ENCODE measurements around the gene HEXD.

Gene HEXD

GRCh38 chr17:82435103-82435502 lies 17.0 kb downstream of the HEXD start:
- Histone ChIP-seq H3K9me3 (ENCODE audit: insufficient read depth, low read length, severe bottlenecking) (no peaks in the 10 kb centered on the region), H3K9ac (ENCODE audit: low read depth, low read length) (no peak overlapping the region), H3K36me3 (ENCODE audit: insufficient read depth, low read length) (peaks cover 33% of the 10 kb centered on the region), H3K27me3 (ENCODE audit: insufficient read depth, low read length, poor library complexity) (no peaks in the 10 kb centered on the region), H3K4me1 (ENCODE audit: insufficient read depth, low read length) (peaks cover 7% of the 10 kb centered on the region; the same call in 1 of the 2 replicates), H3K79me2 (ENCODE audit: insufficient read depth, low read length) (no peaks in the 10 kb centered on the region), H3K27ac (ENCODE audit: low read length) (no peak overlapping the region), H4K20me1 (ENCODE audit: insufficient read depth, low read length) (peaks cover 4% of the 10 kb centered on the region; the same call in 1 of the 2 replicates), H3K4me3 (ENCODE audit: low read depth in 1 of 2, low read length in 2 of 2) (no peak overlapping the region), H2AFZ (ENCODE audit: low read depth, low read length) (no peak overlapping the region), H3K4me2 (ENCODE audit: insufficient read depth, low read length) (no peak overlapping the region)
- DNase-seq = no peak
- no peak for TF ChIP-seq EZH2 (IDR thresholded peaks at IDR 0.05; ENCODE audit: borderline replicate concordance, low read depth, low read length, severe bottlenecking)
- TF ChIP-seq, protein P1, sequence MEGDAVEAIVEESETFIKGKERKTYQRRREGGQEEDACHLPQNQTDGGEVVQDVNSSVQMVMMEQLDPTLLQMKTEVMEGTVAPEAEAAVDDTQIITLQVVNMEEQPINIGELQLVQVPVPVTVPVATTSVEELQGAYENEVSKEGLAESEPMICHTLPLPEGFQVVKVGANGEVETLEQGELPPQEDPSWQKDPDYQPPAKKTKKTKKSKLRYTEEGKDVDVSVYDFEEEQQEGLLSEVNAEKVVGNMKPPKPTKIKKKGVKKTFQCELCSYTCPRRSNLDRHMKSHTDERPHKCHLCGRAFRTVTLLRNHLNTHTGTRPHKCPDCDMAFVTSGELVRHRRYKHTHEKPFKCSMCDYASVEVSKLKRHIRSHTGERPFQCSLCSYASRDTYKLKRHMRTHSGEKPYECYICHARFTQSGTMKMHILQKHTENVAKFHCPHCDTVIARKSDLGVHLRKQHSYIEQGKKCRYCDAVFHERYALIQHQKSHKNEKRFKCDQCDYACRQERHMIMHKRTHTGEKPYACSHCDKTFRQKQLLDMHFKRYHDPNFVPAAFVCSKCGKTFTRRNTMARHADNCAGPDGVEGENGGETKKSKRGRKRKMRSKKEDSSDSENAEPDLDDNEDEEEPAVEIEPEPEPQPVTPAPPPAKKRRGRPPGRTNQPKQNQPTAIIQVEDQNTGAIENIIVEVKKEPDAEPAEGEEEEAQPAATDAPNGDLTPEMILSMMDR (IDR thresholded peaks at IDR 0.05; ENCODE audit: borderline replicate concordance, extremely low read depth, low read length, poor library complexity, severe bottlenecking) = no peak
- no peak for ATAC-seq (ENCODE audit: insufficient read depth, low read depth)

DNA sequence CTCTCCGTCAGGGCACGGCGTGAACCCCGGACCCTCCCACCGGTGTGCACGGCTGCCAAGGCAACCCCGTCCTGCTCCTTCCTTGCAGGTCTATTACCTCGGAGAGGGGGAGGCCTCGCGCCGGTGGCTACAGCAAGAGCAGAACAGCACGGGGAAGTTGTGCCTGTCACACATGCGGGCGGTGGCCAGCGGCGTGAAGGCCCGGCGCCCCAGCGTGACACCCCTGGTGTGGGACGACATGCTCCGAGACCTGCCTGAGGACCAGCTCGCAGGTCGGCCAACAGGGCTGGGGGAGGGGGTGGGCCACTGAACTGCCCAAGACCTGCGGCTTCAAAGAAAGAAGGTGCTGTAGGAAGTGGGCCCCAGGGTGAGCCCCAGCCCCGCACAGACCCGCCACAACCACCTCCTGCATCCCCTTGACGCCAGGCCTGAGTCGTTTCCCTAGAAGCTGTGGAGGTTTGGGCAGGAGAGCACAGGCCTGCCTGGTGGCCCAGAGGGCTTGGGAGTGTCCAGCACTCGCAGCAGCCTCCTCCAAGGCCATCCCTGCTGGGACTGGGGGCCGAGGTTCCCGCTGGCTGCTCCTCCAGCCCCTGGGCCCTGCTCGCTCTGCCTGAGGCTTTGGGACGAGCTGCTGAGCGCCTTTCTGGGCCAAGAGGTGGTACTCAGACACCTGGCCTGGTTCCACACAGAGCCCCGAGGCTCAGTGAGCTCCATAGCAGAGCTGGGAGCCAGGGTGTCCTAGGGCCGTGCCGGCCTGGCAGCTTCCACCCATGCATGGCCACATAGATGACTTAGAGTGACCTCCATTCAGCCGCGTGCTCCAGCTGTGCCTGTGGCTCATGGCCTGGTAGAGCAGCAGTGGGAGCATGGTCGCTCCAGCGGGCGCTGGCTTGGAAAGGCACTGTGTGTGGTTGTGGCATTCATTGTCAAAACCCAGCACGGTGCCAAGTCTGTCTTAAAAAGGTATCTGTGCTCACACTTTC lies 17.7 kb downstream of the HEXD start:
- no peak overlapping the region for H3K4me2 ChIP-seq (ENCODE audit: insufficient read depth, low read length)
- DNase-seq = no peak
- peaks cover 7% of the 10 kb centered on the region; the same call in 1 of the 2 replicates for H4K20me1 ChIP-seq (ENCODE audit: insufficient read depth, low read length)
- H3K4me3 ChIP-seq (ENCODE audit: low read depth in 1 of 2, low read length in 2 of 2) = no peak overlapping the region
- peaks cover 7% of the 10 kb centered on the region; the same call in 1 of the 2 replicates for H3K4me1 ChIP-seq (ENCODE audit: insufficient read depth, low read length)
- H3K9me3 ChIP-seq (ENCODE audit: insufficient read depth, low read length, severe bottlenecking) = no peaks in the 10 kb centered on the region
- no peak overlapping the region for H2AFZ ChIP-seq (ENCODE audit: low read depth, low read length)
- H3K36me3 ChIP-seq (ENCODE audit: insufficient read depth, low read length) = peaks cover 33% of the 10 kb centered on the region
- no peaks in the 10 kb centered on the region for H3K27me3 ChIP-seq (ENCODE audit: insufficient read depth, low read length, poor library complexity)
- no peaks in the 10 kb centered on the region for H3K79me2 ChIP-seq (ENCODE audit: insufficient read depth, low read length)
- ATAC-seq (ENCODE audit: insufficient read depth, low read depth) = no peak
- no peak overlapping the region for H3K27ac ChIP-seq (ENCODE audit: low read length)
- H3K9ac ChIP-seq (ENCODE audit: low read depth, low read length) = no peak overlapping the region
- no peak for TF ChIP-seq EZH2 (IDR thresholded peaks at IDR 0.05; ENCODE audit: borderline replicate concordance, low read depth, low read length, severe bottlenecking)
- TF ChIP-seq, protein P1 (IDR thresholded peaks at IDR 0.05; ENCODE audit: borderline replicate concordance, extremely low read depth, low read length, poor library complexity, severe bottlenecking) = no peak

- Histone ChIP-seq H2AFZ (ENCODE audit: low read depth, low read length) (no peak overlapping the region), H3K27ac (ENCODE audit: low read length) (no peak overlapping the region), H3K9ac (ENCODE audit: low read depth, low read length) (no peak overlapping the region), H3K27me3 (ENCODE audit: insufficient read depth, low read length, poor library complexity) (no peaks in the 10 kb centered on the region), H3K4me2 (ENCODE audit: insufficient read depth, low read length) (no peak overlapping the region), H3K36me3 (ENCODE audit: insufficient read depth, low read length) (peaks cover 37% of the 10 kb centered on the region), H3K9me3 (ENCODE audit: insufficient read depth, low read length, severe bottlenecking) (no peaks in the 10 kb centered on the region), H3K79me2 (ENCODE audit: insufficient read depth, low read length) (no peaks in the 10 kb centered on the region), H3K4me1 (ENCODE audit: insufficient read depth, low read length) (peaks cover 7% of the 10 kb centered on the region; the same call in 1 of the 2 replicates), H3K4me3 (ENCODE audit: low read depth in 1 of 2, low read length in 2 of 2) (no peak overlapping the region), H4K20me1 (ENCODE audit: insufficient read depth, low read length) (peaks cover 10% of the 10 kb centered on the region)
- ATAC-seq (ENCODE audit: insufficient read depth, low read depth) = no peak
- no peak for DNase-seq
- TF ChIP-seq EZH2 (IDR thresholded peaks at IDR 0.05; ENCODE audit: borderline replicate concordance, low read depth, low read length, severe bottlenecking) = no peak
- TF ChIP-seq, protein P1 (IDR thresholded peaks at IDR 0.05; ENCODE audit: borderline replicate concordance, extremely low read depth, low read length, poor library complexity, severe bottlenecking) = no peak
Observed at GRCh38 chr17:82436601-82437324, 18.6 kb downstream of the HEXD start.

All from DND-41 (cell line).